ENCODE data around the gene ISLR.

Gene ISLR

DNA sequence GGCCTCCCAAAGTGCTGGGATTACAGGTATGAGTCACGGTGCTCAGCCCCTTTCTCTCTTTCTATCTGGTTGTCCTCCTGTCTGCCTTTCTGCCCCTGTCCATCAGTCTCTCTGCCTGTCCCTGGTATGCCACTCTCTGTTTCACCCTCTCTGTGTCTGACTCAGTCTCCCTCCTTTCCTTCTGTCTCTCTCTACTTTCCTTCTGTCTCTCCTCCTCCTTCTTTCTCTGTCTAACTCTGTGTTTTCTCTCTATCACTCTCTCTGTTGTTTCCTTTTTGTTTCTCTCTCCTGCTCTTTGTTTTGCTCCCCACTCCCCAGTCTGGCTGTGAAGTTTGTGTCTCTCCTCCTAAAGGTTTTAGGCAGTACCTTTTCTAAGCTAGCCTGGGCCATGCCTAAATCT lies 38.1 kb downstream of the ISLR start:
- DNase-seq (ENCODE audit: low spot score): no peak

DNA sequence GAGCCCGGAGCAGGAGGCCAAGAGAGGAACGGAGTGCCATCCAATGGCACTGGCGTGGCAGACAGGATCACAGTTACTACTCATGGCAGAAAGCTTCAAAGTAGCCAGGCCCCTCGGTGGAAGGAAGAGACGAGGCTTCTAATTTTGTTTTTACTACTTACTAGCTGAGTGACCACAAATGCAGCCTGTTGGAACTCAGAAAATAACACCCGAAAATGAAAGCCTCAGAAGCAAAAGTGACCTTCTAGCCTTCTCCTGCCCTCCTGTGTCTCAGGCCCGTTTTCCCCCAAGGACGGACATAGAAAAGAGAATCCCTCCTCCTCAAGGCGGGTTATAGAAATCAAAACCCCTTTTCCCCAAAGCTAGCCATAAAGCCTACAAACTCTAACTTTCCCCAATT lies 39.0 kb downstream of the ISLR start:
- DNase-seq (ENCODE audit: low spot score): no peak

DNA sequence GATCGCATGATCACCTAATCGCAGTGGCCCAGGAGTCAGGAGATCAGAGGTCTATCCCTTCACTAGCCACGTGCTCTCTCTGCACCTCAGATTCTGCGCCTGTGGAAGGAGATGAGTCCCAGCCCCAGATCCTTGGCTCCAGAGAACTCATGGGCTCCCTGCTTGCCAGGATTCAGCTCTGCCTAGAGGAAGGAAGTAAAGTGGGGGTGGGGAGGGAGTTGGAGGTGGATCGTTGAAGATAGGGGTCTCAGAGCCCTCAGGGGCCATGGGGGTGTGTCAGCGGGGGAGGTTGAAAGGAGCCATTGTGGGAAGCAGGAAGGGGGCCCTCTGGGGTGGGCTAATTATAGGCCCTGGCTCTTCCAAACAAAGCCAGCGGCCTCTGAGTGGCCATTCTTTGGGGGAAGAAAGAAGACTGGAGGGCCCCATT lies 40.4 kb downstream of the ISLR start:
- DNase-seq (ENCODE audit: low spot score): no peak

DNA sequence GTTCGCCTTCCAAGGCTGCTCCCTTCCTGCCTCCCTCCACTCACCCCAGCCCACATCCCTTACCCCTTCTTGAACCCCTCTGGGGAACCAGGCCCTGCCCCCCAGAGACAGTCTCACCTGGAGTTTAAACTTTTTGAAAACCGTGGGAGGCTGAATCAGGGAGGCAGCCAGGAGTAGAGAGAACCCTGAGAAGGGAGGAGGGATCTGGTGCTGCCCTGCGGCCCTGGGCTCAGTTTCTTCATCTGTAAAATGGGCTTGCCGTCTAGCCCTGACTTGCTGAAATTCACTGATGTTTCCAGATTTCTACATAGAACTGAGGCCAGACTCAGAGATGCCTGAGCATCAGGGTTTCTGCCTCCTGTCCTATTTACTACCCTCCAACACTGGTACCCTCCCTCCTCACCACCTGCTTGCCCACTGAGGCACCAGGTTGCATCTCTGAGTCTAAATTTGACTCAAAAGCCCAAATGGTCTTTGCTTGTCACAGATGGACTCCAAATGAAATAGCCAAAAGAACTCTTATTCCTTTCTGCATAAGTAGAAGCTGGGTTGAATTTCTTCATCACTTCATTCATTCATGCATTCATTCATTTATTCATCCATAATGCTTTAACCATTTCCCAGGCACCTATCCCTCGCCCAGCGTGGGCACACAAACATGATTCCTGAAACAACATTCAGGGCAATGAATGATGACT lies 41.0 kb downstream of the ISLR start:
- DNase-seq (ENCODE audit: low spot score): no peak

DNA sequence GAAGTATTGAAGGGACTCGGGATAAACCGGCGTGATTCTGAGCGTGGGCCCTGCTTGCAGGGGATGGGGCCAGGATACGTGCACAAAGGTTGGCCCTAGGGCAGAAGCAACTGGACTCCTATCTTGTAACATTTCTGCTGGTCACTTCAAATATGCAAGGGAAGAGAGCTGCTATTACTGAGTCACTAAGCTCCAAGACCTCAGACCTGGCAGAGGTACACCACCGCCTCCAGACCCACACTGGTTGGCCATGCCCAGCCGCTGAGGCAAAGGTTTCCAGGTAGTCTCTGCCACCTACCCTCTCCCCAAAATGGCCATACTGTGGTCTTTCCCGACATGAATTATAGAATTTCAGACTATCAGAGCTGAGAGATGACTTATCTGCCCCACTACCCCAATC lies 42.4 kb downstream of the ISLR start:
- DNase-seq (ENCODE audit: low spot score): no peak

DNA sequence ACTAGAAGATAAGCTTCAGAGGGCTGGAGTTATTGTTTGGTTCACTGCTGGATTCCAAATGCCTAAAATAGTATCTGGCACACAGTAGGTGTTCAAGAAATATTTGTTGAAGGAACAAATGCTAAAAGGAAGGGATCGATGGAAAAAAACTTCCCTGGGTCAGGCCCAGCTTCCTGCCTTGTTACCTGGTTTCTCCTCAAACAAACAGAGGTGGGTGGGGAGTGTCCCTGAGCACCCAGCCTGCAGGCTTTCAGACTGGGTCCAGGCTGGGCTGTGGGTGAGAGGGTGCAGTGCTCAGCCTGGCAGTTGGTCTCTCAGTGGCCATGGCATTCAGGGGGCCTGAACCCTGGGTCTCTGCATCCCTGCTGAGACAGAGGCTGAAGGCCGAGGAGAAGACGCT lies 43.4 kb downstream of the ISLR start:
- no peak for DNase-seq (ENCODE audit: low spot score)

DNA sequence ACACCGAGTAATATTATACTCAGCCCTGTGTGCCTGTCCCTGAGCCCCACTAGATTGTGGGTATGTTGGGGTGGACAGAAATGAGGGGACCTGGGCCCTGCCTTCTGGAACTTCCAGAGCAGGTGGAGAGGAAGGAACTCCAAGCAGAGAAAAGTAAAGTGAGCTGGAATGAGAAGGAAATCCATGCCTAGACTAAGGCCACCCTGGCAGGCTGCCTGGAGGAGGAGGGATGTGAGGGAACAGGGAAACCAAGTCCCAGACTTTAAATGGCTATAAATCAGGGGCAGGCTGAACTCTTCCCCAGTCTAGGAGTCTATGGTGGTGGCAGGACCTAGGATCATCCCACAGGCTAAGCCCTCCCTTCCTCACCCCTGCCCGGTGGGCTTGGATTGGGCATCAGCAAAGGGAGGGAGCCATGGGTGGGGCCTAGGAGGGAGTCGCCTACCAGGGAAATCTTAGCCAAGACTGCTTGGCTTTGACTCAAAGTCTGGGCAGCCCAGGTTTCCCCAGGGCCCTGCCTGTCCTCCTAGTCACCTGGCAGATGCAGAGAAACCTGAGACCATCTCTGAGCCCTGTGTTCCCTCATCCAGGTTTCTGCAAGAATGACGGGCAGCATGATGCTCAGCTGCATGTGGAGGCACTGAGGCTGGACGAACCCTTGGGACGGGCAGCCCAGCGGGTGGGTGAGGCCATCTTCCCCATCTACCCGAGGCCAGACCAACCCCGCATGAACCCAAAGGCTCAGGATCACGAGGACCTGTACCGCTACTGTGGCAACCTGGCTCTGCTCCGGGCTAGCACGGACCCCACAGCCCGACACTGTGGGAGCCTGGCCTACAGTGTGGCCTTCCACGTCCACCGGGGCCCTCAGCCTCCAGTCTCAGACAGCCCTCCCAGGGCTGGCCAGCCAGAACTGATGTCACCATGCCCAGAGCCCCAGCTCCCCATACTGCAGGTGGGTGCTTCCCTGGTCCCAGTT lies 44.7 kb downstream of the ISLR start:
- DNase-seq (ENCODE audit: low spot score): no peak

DNA sequence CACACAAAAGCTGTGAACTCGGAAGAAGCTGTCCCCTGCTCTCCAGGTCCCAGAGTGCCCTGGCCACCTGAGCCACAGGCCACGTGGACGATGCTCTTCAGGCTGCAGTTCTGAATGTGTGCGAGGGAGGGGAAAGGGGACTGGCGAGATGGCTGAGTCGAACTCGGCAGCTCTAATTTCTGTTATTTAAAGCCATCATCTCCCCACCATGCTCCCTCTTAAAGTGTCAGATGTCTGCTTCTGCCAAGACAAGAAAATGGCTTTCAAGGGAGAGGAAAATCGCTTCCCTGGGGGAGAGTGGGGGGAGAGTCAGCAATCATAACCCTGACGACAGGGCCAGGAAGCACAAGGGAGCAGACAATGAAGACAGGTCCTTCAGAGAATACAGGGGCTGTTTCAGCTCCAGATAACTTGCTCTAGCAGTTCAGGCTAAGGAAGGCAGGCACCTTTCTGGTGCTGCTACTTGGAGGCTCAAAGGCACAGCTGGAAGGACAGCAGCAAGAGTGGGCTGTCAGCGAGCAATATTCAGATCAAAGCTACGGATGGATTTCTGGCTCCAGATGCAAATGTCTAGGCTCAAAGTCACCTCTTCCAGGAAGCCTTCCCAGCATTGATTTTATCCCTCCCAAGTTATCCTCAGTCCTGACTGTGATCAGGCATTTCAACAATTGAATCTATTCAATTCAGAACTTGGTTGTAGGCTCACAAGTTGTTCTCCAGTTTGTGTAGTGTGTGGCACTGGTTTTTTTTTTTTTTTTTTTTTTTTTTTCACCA lies 47.2 kb downstream of the ISLR start:
- no peak for DNase-seq (ENCODE audit: low spot score)

DNA sequence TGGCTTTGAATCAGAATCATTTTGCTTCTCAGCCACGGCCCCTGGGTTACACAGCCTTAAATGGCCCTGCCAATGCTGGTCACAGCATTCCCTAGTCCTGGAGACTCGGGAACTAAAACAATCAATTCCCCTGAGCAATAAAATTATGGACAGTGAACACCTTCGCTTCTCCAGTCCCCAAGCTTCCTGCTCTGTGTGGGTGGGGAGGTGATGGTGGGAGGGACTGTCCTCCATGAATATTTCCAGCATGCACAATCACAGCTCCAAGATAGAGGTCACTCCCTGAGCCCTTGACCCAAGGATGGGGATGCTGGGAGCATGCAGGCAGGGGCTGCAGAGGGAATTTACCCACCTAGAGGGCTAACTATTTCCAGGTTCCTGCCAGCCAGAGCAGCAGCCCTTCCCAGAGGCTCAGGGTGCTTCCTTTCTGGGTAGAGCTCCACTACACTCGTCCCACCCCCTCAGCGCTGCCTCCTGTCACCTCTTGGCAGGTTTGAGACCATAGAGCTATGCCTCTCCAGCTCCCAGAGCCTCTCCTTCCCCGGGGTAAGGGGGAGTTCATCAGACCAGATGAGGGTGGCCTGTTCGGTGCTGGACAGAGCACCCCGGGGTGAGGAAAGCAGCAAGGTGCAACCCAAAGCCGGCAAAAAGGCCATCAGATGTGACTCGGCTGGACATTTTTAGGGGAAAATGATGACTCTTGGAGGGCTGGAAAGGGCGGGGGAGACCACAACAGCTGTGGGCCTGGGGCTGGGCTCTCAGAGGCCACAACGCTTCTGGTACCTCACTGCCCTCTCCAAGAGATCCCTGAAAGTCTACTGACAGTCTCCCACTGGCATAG lies 48.1 kb downstream of the ISLR start:
- DNase-seq (ENCODE audit: low spot score): no peak

DNA sequence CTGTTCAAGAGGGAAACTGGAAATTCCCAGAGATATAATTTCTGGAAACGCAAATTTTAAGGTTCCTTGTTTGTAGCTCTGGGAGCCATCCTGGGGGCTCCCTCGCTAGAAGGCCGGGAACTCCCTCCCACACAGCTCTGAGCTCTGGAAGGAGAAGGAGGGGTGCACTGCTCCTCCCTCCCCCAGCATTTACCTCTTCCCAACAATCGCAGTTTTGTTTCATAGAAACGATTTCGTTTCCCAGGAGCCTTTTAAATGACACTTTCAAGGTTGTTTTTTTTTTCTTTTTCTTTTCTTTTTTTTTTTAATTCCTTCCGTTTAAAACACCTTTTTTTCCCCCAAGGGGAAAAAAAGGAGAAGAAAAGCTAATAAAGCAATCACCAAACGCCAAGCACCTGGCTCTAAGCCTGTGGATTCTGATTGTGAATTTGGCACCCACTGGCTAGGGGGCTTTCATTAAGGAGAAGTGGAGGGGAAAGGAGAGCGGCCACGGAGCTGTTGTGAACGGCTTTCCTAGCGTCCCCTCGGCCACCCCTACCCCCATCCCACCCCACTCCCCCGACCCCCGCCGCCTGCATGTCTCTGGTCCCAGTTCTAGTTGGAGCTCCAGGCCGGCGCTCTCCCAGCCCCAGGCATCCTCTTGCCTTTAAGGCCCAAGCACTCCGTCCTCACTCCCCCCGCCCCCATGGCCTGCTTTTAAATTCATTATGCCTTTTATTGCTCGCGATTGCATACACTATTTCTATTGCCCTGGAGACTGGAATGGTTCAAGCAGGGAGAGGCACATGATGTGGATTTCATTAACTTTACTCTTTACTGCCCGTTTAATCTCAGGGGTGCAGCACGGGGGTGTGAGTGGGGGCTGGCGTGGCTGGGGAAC lies 49.0 kb downstream of the ISLR start:
- DNase-seq (ENCODE audit: low spot score): no peak

DNA sequence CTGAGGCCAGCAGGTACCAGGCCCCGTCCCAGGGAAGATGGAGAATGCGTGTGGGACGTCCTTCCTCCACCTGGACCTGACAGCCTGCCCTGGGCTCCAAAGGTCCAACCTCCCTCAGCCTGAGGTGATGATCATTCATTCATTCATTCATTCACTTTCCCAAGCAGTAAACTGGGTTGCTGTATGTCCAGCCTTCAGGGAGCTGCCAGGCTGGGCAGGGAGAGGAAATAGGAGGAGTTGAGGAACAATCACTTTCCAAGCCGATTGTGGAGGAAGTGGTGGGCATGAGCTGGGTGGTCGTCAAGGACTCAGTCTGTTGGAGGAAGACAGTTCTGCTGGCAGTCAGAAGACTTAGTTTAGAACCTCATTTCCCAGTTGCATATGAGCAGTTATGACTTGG lies 52.4 kb downstream of the ISLR start:
- DNase-seq (ENCODE audit: low spot score): no peak

All from RKO (cell line).